ENCODE results near the gene OTUD4.
A peak's percentile ranks its signal among the peaks of the same experiment; 100 is the strongest.
"Not testable (repeated sequence)": the region's sequence is repeated elsewhere in the genome, so short reads cannot be mapped to it uniquely, and the experiment has no call there.

Gene OTUD4, protein sequence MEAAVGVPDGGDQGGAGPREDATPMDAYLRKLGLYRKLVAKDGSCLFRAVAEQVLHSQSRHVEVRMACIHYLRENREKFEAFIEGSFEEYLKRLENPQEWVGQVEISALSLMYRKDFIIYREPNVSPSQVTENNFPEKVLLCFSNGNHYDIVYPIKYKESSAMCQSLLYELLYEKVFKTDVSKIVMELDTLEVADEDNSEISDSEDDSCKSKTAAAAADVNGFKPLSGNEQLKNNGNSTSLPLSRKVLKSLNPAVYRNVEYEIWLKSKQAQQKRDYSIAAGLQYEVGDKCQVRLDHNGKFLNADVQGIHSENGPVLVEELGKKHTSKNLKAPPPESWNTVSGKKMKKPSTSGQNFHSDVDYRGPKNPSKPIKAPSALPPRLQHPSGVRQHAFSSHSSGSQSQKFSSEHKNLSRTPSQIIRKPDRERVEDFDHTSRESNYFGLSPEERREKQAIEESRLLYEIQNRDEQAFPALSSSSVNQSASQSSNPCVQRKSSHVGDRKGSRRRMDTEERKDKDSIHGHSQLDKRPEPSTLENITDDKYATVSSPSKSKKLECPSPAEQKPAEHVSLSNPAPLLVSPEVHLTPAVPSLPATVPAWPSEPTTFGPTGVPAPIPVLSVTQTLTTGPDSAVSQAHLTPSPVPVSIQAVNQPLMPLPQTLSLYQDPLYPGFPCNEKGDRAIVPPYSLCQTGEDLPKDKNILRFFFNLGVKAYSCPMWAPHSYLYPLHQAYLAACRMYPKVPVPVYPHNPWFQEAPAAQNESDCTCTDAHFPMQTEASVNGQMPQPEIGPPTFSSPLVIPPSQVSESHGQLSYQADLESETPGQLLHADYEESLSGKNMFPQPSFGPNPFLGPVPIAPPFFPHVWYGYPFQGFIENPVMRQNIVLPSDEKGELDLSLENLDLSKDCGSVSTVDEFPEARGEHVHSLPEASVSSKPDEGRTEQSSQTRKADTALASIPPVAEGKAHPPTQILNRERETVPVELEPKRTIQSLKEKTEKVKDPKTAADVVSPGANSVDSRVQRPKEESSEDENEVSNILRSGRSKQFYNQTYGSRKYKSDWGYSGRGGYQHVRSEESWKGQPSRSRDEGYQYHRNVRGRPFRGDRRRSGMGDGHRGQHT

DNA sequence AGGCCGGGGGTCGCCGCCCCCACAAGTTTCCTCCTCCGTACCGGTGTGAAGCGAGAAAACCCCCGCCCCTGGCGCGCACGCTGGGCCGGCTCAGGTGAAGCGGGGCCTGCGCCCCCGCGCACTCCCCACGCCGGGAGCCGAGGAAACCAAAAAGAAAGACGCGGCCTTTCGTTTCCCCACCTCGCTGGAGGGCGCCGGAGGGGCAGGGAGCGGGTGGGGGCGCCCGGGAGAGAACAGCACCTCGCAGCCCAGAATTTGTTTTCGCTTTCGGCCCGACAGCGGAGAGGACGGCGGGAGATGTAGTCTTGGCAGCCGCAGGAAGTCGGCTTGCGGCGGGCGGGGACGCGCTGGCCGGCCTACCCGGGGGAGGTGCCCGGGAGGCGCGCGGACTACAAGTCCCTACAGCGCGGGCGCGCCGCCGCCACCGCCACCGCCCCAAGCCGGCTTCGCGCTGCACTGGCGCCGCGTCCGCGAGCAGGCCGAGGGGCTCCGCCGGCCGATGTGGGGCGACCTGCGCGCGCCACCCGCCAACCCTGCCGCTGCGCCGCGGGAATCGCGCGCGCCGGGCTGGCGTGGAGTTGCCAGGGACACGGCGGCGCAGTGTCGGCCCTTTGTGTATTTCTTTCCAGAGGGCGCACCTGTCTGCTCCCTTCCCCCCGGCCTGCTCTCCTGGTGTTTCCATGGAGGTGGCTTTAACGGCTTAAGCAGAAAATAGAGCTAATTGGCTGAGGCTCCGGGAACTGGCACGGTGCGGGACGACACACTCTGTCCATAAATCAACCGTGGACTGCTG is at the start of gene OTUD4:
Gene OTUD4, minus strand, starts transcription at position 292 of the 793 bp plus-strand sequence. CDS start 616 bp downstream, outside the sequence.
- peak; percentile 96 for DNase-seq (ENCODE audit: low spot score)

DNA sequence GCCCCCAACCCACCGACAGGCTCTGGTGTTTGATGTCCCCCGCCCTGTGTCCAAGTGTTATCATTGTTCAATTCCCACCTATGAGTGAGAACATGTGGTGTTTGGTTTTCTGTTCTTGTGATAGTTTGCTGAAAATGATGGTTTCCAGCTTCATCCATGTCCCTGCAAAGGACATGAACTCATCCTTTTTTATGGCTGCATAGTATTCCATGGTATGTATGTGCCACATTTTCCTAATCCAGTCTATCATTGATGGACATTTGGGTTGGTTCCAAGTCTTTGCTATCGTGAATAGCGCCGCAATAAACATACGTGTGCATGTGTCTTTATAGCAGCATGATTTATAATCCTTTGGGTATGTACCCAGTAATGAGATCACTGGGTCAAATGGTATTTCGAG is 42.8 kb upstream of the OTUD4 start:
- DNase-seq (ENCODE audit: low spot score), result not testable (repeated sequence)

DNA sequence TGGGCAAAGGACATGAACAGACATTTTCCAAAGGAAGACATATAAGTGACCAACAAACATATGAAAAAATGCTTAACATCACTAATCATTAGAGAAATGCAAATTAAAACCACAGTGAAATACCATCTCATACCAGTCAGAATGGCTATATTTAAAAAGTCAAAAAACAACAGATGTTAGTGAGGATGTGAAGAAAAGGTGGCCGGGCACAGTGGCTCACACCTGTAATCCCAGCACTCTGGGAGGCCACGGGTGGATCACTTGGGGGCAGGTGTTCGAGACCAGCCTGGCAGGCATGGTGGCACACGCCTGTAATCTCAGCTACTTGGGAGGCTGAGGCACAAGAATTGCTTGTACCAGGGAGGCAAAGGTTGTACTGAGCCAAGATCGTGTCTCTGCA is 41.1 kb upstream of the OTUD4 start:
- not testable (repeated sequence) for DNase-seq (ENCODE audit: low spot score)

DNA sequence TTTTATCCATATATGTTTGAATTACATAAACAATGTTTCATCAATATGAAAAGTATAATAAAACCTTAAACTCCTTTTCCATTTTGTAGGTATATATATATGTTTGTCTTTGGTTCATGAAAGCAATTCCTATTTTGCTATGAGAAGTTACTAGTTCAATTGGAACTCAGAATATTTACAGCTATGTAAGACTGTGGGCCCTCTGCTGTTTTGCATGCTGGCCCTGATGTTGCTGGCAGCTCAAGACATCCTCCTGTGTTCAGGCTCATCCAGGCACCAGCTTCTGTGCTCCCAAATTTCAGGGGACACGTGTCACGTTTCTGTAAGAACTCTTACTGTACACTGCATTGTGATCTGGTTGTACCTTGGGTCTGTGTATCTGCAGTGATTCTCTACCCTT is 38.7 kb upstream of the OTUD4 start:
- no peak for DNase-seq (ENCODE audit: low spot score)

DNA sequence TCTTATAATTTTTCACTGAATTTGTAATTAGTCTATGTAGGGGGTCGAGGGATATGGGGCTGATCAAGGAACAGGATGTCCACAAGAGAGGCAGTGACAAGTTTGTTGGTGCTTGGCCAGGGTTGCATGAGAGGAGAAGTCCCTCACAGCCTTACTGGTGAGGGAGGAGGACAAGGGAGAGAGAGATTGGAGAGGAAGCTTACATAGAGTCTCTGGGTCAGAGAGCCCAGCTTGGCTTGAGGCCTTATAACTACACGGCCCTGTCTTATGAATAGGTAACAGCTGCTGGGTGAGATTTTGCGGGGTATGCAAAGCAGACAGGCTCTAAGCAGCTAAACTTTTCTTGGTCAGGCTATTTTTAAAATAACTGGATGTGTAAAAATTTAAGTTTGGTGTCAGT is 37.9 kb upstream of the OTUD4 start:
- DNase-seq (ENCODE audit: low spot score), result no peak

DNA sequence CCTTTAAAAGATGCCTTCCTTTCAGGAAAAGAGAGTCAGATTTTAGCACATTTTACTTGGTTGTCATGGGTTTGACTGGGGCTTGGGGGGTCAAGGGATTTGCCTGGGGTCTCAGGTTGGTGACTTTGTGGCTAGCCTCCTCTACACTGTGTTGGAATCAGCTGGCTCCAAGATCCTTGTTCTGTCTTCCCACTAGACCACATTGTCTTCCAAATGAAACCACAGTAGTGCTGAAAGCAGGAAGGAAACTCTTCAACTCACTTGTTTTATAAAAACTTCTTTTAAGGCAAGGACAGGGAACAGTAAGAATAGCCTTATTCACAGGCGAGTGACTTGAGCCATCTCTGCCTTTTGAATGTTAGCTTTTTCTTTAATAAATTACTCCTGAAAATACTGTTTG is 37.0 kb upstream of the OTUD4 start:
- DNase-seq (ENCODE audit: low spot score), result no peak

DNA sequence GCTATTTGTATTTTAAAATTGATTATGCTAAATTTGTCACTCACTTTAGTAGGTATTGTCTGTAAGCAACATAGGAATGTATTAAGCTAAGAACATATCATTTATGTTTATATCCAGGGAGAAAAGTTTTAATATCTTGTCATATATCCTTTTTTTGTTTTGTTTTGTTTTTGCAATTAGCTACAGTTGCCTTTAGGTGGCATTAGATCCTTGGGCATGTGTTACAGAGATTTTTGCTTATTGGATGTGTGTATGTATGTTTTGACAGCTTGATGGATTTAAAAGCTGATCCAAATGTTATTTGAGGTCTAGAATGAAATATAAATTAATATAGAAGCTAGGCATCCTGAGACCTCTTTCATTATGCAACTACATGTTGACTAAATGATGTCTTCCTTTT is 36.1 kb upstream of the OTUD4 start:
- no peak for DNase-seq (ENCODE audit: low spot score)

DNA sequence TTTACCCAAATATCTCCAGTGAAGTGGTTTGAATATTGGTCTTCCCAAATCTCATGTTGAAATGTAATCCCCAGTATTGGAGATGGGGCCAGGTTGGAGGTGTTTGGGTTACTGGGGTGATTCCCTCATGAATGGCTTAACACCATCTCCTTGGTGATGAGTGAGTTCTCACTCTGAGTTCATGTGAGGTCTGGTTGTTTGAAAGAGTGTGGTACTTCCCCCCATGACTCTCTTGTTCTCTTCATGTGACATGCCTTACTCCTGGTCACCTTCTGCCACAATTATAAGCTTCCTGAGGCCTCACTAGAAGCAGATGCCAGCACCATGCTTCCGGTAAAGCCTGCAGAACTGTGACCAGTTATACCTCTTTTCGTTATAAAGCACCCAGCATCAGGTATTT is 32.9 kb upstream of the OTUD4 start:
- no peak for DNase-seq (ENCODE audit: low spot score)

DNA sequence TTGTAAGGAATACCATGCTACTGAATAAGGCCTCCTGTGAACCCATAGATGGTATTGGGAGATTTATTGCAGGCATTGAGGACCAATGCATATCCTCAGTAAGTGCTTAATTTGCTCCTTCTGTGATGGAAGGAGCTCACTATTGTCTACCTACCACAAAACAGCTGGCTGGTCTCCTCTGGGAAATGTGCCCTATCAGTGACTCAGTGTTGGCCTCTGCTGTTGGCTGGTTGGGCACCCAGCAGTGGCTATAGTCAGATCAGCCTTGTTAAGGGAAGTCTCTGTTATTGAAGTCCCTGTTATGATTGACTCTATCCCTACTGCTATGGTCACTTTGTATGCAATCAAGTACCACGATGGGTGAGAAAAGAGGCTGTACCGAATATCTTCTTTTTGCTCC is 27.5 kb upstream of the OTUD4 start:
- peak; percentile 8 for DNase-seq (ENCODE audit: low spot score)

DNA sequence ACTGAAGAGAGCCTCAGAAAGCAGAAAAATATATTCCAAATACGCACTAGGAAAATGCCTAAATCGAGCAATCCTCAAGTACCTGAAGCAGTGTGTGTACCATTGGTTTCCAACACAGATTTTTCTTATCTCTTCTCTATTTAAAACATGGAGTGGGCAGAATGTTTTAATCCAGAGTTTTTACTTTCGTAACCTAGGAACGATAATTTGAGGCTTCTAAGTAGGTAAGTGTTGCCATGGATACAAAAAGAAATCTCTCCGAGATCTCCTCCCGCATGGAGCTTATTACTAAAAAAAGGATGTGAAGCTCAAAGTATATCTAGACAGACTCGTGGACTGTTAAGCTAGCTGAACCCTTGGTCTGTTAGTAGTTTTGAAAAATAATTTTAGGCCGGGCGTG is 23.0 kb upstream of the OTUD4 start:
- DNase-seq (ENCODE audit: low spot score), result no peak

DNA sequence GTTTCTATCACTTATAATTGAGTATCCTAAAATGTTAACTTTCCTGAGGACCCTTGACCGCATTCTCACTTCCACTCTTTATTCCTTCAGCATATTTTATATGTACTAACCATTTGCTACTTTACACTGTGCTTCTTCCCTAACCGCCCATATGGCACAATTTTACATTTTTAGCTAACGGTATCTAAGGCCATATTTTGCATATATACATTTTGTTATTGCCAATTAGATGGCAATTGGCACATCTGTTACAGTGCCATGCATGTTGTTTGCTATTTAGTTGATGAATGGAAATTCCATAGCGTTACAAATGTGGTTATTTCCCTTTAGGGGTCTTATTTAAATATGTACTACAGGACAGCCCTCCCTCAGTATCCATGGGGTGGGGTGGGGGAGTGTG is 20.0 kb upstream of the OTUD4 start:
- DNase-seq (ENCODE audit: low spot score), result no peak

DNA sequence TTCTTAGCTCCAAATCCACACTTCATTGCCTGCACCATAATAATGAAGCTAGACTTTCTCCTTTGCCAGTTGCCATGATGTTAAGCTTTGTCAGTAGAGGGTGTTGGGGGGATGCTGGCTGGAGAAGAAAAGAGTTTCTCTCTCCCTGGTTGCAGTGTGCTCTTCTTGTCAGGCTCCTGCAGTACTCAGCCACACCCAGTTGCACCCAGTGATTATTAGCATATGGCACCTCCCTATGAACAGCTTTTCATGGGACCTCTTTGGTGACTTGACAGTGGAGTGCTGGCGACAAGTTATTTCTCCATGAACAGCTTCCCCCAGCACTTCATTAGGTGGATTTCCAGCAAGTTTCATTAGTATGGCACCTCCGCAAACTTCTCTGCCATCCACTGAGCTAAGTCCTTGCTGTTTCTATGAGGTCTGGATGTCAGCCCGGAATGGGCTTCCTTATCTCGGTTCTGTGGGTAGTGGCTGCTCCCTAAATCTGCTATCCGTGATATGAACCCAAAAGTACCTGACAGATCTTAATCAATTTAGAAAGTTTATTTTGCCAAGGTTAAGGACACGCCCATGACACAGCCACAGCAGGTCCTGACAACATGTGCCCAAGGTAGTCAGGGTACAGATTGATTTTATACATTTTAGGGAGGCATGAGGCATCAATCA is 18.8 kb upstream of the OTUD4 start:
- no peak for DNase-seq (ENCODE audit: low spot score)

DNA sequence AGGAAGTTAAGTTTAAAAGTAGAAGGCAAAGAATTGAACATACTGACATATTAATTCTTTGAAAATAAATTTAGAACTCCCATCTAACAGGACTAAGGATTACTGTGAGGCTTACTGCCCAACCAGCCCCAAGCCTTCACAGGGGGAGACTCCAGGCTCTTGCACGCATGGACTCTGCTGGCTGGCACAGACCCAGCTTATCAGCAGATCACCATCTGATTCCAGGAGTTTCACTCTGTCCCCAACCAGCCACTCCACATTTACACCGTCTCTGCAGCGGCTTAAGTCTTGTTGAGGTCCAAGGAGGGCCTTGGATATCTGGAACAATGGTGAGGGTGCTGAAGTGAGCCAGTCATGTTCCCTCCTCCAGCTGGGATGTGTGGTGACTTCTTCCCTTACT is 16.4 kb upstream of the OTUD4 start:
- no peak for DNase-seq (ENCODE audit: low spot score)

DNA sequence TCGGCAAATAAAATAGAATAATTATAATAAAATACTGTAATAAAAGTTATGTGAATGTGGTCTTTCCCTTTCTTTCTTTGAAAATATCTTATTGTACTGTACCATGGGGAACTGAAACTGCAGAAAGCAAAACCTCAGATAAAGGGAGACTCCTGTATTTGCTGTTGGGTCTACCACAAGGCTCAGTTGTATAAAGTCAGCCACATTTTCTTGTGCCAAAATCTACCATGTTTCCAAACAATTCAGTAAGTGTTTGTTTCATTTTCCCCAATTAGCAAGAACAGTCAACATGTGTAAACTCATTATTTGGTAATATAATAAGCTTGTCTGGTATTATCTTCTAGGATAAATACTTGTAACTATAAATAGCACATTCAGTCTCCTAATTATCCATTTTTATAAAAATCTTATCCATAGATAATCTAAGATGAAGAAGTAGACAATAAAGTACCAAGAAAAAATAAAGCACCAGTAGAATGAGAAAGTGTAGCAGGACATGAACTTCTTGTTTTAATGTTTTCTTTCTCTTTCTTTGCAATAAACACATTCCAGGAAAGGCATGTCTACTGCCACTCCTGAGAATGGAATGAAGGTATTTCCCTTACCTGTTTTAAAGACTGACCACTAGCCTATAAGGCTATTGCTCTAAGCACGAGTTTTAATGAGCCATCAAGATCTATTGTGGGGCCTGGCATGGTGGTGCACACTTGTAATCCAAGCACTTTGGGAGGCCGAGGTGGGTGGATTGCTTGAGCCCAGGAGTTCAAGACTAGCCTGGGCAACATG is 15.0 kb upstream of the OTUD4 start:
- no peak for DNase-seq (ENCODE audit: low spot score)

DNA sequence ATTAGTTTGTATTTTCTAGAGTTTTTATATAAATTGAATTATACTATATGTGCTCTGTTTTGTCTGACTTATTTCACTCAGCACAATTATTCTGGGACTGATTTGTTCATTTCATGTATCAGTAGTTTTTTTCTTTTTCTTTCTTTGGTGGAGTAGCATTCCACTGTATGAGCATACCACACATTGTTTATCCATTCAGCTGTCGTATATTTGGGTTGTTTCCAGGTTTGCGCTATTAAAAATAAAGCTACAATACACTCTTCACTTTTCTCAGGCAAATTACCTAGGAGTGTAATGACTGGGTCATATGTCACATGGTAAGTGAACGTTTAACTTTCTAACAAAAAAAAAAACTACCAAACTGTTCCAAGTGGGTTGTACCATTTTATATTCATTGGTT is 9.6 kb upstream of the OTUD4 start:
- no peak for DNase-seq (ENCODE audit: low spot score)

DNA sequence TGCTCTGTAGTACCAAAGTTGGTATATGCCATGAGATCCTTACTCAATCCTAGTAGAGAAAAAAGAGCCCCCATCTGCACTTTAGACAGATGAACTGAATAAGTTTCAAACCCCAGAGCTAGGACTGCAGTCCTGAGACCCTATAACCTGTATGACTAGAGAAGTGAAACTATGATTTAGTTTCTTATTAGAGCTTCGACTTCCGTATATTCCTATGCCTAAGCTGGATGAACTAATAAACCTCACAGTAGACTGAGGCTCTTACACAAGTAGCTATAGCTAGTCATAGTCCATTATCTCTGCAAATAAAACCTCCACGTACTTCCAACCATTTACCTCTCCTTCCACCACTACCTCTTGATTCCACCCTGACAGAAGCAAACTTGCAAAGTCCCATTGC is 6.3 kb upstream of the OTUD4 start:
- DNase-seq (ENCODE audit: low spot score), result no peak

DNA sequence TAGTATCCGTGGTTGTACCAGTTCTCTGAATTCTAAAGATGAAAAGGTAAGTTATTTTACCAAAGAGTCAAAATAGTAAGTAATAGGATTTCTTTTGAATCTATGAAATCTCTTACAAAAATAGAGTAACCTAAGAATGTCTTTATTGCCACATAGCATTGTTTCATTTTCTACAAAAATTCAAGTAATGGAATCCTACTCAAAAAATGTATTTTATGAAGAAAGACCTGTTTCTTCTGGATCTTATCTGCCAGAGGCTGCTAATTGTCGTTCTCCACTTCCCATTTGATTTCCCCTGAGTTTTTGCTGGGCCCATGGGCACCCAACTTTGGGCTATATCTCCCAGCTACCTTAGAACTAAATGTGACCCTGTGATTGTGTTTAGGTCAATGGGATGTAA is 3.2 kb upstream of the OTUD4 start:
- no peak for DNase-seq (ENCODE audit: low spot score)

DNA sequence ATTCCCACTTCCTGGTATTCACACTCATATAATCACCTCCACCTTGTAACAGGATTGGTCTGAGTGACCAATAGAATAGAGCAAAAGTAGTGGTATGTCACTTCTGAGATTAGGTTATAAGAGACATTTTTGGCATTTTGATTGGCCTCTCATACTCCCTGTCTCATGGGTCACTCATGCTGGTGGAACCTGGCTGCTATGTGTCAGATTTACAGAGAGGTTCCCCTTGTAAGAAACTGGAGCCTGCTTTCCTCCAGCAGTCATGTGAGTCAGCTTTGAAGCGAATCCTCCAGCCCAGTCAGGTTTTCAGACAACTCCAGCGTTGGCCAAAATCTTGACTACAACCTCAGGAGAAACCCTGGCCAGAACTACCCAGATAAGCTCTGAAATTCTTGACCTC is 2.6 kb upstream of the OTUD4 start:
- no peak for DNase-seq (ENCODE audit: low spot score)

DNA sequence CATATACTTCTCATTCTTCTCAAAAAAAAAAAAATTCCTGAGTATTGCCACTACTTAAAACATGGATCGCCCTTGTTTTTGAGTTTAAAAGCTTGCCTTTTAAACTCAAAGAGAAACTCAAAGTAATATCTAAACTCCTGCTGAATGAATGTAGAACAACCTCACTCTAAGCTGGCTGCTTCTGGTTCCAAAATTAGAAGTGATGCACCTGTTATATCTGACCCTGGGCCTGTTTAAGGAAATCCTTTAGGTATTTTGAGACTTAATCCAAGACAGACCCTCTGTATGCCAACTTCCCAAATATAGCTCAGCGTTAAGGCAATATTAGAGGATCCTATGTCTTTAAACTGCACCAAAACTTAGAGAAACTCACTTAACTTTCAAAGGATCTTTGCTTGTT is 1.8 kb upstream of the OTUD4 start:
- DNase-seq (ENCODE audit: low spot score), result no peak

DNA sequence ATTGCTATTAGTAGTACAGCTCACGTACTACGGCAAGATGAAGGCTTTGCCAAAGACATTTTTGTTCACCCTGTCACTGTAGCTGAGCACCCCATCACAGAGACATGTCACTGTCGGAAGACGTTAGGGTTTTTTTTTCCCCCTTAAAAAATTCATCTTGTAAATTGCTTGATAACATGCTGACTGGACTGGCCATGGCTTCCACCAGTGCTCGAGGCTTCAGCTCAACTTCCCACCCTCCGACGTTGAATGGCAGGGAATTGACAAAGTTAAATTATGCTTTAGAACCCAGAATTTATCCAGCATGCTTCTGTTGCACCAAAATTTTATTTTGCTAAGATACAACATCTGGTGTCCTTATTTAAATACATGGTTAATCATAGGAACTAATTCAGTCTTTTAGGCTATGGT is 707 bp upstream of the OTUD4 start:
- DNase-seq (ENCODE audit: low spot score), result no peak

DNA sequence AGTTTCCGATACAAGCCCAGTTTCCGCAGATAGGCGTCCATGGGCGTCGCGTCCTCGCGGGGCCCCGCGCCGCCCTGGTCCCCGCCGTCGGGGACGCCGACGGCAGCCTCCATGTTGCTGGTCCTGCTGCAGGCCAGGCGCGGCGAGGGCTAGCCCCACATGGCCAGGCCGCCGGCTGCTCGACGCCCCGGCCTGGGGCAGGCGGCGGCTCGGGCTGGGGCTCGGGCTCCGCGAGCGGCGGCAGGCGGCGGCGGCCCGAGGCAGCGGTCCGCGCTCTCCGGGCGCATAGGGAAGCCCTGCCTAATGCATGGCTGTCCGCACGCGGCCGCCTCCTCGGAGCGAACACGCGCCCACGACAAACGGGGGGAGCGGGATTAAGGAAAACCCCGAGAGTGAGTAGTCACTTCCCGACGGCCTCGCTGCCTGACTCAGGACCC is 510 bp downstream of the OTUD4 start:
- DNase-seq (ENCODE audit: low spot score), result not testable (repeated sequence)
